Keratinocyte (primary cell): ENCODE results near the gene GUCA2A.

Source experiments
- EZH2 ChIP-seq: IDR thresholded peaks from one replicate; pipeline ENCODE4 v1.6.1; 2012; ENCODE audit warnings: inconsistent platforms, mild to moderate bottlenecking, low read length, moderate library complexity
- TF ChIP-seq, protein P1 (sequence below), 3 experiments: IDR thresholded peaks in 1 of 3; conservative IDR thresholded peaks in 1 of 3; optimal IDR thresholded peaks in 1 of 3; 2 replicates in 2 of 3; 3 replicates in 1 of 3; pipeline versions ENCODE3 to v1.5.1; 2011; ENCODE audit warnings: low read length in 3 of 3, mild to moderate bottlenecking in 3 of 3, moderate library complexity in 2 of 3, control low read depth in 1 of 3, inconsistent platforms in 1 of 3; ENCODE audit not compliant: insufficient read depth in 2 of 3; ENCODE audit errors: extremely low read depth in 1 of 3

DNA sequence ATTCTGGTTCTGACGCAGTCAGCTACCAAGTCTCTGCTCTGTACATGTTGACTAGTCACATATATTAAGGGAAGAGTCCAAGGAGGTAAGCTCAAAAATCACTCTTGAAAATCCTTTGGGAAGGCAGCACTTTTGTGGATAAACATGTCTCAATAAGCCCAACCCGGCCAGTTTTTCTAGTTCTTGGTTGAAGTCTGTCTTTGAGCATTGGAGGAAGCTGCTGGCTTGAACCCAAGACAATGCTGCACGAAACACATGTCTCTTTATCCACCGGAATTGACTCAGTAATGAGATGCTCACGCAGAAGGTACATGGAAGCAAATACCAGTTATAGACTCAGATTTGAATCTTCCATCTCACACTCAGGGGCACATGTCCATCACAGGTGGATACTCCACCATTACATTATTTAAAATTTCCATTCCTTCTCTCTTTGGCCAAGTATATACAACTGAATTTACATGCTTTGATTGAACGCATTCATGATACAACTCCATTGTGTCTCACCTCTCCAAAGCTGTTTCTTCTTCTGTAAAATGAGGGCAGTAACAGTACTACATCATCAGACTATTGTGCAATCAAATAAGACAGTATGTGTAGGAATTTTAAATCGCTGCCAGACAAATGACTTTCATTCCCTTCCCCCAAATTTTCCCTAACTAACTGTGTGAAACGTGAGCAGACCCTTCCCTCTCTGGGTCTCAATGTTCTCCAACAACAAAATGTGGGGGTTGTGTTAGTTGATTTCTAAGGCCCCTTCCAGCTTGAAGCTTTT, 9.6 kb upstream of the GUCA2A start:
- TF ChIP-seq EZH2: no peak
- TF ChIP-seq, protein P1, sequence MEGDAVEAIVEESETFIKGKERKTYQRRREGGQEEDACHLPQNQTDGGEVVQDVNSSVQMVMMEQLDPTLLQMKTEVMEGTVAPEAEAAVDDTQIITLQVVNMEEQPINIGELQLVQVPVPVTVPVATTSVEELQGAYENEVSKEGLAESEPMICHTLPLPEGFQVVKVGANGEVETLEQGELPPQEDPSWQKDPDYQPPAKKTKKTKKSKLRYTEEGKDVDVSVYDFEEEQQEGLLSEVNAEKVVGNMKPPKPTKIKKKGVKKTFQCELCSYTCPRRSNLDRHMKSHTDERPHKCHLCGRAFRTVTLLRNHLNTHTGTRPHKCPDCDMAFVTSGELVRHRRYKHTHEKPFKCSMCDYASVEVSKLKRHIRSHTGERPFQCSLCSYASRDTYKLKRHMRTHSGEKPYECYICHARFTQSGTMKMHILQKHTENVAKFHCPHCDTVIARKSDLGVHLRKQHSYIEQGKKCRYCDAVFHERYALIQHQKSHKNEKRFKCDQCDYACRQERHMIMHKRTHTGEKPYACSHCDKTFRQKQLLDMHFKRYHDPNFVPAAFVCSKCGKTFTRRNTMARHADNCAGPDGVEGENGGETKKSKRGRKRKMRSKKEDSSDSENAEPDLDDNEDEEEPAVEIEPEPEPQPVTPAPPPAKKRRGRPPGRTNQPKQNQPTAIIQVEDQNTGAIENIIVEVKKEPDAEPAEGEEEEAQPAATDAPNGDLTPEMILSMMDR (optimal IDR thresholded peaks at IDR 0.05 in 1 of 3, IDR thresholded peaks at IDR 0.05 in 1 of 3, conservative IDR thresholded peaks at IDR 0.05 in 1 of 3; ENCODE audit: extremely low read depth in 1 of 3, insufficient read depth in 2 of 3, low read length in 3 of 3): no peak
